ENCODE data around the gene ASS1. TPM values are rescaled to one million over a fixed set of nuclear protein-coding genes. Genes with fewer than 3 reads are reported as not detected.

The ASS1 gene
- total RNA-seq, 2 donors from 2014 or later, result 0.69 to 1.4 TPM

GRCh38 chr9:130462685-130463540 lies 18.2 kb downstream of the ASS1 start:
- Mint-ChIP-seq H3K4me1 (no peaks in the 10 kb centered on the region), H3K27ac (no peak overlapping the region), H3K36me3 (ENCODE audit: low read depth) (no peaks in the 10 kb centered on the region), H3K4me3 (no peak overlapping the region), H3K27me3 (peaks cover 23% of the 10 kb centered on the region), H3K9me3 (no peaks in the 10 kb centered on the region)
- ATAC-seq (replicated peaks), result no peak

GRCh38 chr9:130463763-130464745 lies 19.3 kb downstream of the ASS1 start:
- ATAC-seq (replicated peaks), result no peak
- Mint-ChIP-seq H3K4me1 (no peaks in the 10 kb centered on the region), H3K9me3 (no peaks in the 10 kb centered on the region), H3K27ac (no peak overlapping the region), H3K36me3 (ENCODE audit: low read depth) (no peaks in the 10 kb centered on the region), H3K27me3 (peaks cover 25% of the 10 kb centered on the region), H3K4me3 (no peak overlapping the region)

- no peaks in the 10 kb centered on the region for H3K4me1 Mint-ChIP-seq
- H3K27me3 Mint-ChIP-seq, result peaks cover 17% of the 10 kb centered on the region
- H3K27ac Mint-ChIP-seq, result no peak overlapping the region
- no peaks in the 10 kb centered on the region for H3K36me3 Mint-ChIP-seq (ENCODE audit: low read depth)
- no peaks in the 10 kb centered on the region for H3K9me3 Mint-ChIP-seq
- ATAC-seq (replicated peaks), result no peak
- no peak overlapping the region for H3K4me3 Mint-ChIP-seq
Observed at GRCh38 chr9:130465383-130466096, 20.8 kb downstream of the ASS1 start.

- Mint-ChIP-seq H3K9me3 (no peaks in the 10 kb centered on the region), H3K4me1 (no peaks in the 10 kb centered on the region), H3K4me3 (no peak overlapping the region), H3K27me3 (peaks cover 24% of the 10 kb centered on the region), H3K36me3 (ENCODE audit: low read depth) (no peaks in the 10 kb centered on the region), H3K27ac (no peak overlapping the region)
- ATAC-seq (replicated peaks), result no peak
Observed at GRCh38 chr9:130466537-130467217, 21.9 kb downstream of the ASS1 start.

- Mint-ChIP-seq H3K4me3 (no peak overlapping the region), H3K27ac (no peak overlapping the region), H3K27me3 (peaks cover 27% of the 10 kb centered on the region), H3K9me3 (no peaks in the 10 kb centered on the region), H3K36me3 (ENCODE audit: low read depth) (no peaks in the 10 kb centered on the region), H3K4me1 (no peaks in the 10 kb centered on the region)
- ATAC-seq (replicated peaks), result no peak
Observed at GRCh38 chr9:130467316-130467715, 22.6 kb downstream of the ASS1 start.

GRCh38 chr9:130468566-130468965 lies 23.8 kb downstream of the ASS1 start:
- Mint-ChIP-seq H3K9me3 (no peaks in the 10 kb centered on the region), H3K27me3 (peaks cover 27% of the 10 kb centered on the region), H3K4me3 (no peak overlapping the region), H3K27ac (no peak overlapping the region), H3K4me1 (no peaks in the 10 kb centered on the region), H3K36me3 (ENCODE audit: low read depth) (no peaks in the 10 kb centered on the region)
- ATAC-seq (replicated peaks), result no peak

DNA sequence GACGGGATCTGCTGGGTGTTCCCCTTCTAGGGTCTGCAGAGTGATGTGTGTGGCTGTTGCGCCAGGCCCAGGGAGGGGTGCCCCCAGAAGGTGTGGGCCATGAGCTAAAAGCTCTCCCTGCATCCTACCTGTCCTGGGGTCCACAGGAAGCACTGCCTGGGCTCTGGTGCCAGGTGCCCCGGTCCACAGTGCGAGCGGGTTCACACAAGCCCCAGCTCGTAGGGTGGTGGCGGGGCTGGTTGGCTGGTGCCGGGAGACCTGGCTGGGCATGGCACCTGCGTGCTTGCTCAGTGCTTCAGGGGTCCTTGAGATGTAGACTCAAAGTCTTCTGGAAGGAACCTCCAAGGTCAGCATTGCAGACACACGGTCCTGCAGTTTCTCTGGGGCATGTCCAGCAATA lies 25.5 kb downstream of the ASS1 start:
- no peaks in the 10 kb centered on the region for H3K36me3 Mint-ChIP-seq (ENCODE audit: low read depth)
- no peak overlapping the region for H3K27ac Mint-ChIP-seq
- no peaks in the 10 kb centered on the region for H3K4me1 Mint-ChIP-seq
- no peaks in the 10 kb centered on the region for H3K9me3 Mint-ChIP-seq
- no peak overlapping the region for H3K4me3 Mint-ChIP-seq
- no peak for ATAC-seq (replicated peaks)
- peaks cover 26% of the 10 kb centered on the region for H3K27me3 Mint-ChIP-seq

GRCh38 chr9:130470950-130471349 lies 26.2 kb downstream of the ASS1 start:
- no peak for ATAC-seq (replicated peaks)
- no peaks in the 10 kb centered on the region for H3K36me3 Mint-ChIP-seq (ENCODE audit: low read depth)
- no peak overlapping the region for H3K4me3 Mint-ChIP-seq
- H3K27ac Mint-ChIP-seq, result no peak overlapping the region
- H3K4me1 Mint-ChIP-seq, result no peaks in the 10 kb centered on the region
- no peaks in the 10 kb centered on the region for H3K9me3 Mint-ChIP-seq
- peaks cover 30% of the 10 kb centered on the region for H3K27me3 Mint-ChIP-seq

- peaks cover 30% of the 10 kb centered on the region for H3K27me3 Mint-ChIP-seq
- no peaks in the 10 kb centered on the region for H3K36me3 Mint-ChIP-seq (ENCODE audit: low read depth)
- no peaks in the 10 kb centered on the region for H3K4me1 Mint-ChIP-seq
- H3K4me3 Mint-ChIP-seq, result no peak overlapping the region
- no peak overlapping the region for H3K27ac Mint-ChIP-seq
- no peak for ATAC-seq (replicated peaks)
- no peaks in the 10 kb centered on the region for H3K9me3 Mint-ChIP-seq
Observed at GRCh38 chr9:130471411-130472183, 26.8 kb downstream of the ASS1 start.

- no peak for ATAC-seq (replicated peaks)
- H3K36me3 Mint-ChIP-seq (ENCODE audit: low read depth), result no peaks in the 10 kb centered on the region
- peaks cover 30% of the 10 kb centered on the region for H3K27me3 Mint-ChIP-seq
- H3K4me1 Mint-ChIP-seq, result no peaks in the 10 kb centered on the region
- H3K4me3 Mint-ChIP-seq, result no peak overlapping the region
- H3K27ac Mint-ChIP-seq, result no peak overlapping the region
- no peaks in the 10 kb centered on the region for H3K9me3 Mint-ChIP-seq
Observed at GRCh38 chr9:130472184-130472705, 27.5 kb downstream of the ASS1 start.

DNA sequence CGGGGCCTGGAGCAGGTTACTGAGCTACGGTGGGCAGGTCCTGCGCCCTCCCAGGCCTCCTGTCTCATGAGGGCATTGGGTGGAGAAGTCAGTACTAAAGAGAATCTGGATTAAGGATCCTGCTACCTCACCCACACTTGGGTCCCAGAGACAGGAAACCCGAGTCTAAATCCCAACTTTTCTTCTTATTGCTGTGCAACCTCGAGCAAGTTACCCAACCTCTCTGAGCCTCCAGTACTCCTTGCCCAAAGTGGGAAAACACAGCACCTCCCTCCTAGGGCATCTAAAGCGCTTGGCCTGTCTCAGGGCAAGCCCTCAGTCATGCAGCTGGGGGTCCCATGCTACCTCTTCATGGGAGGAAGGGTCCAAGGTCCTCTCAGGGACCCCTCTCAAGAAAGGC lies 28.2 kb downstream of the ASS1 start:
- Mint-ChIP-seq H3K4me1 (no peaks in the 10 kb centered on the region), H3K9me3 (no peaks in the 10 kb centered on the region), H3K27me3 (peaks cover 22% of the 10 kb centered on the region), H3K36me3 (ENCODE audit: low read depth) (no peaks in the 10 kb centered on the region), H3K4me3 (no peak overlapping the region), H3K27ac (no peak overlapping the region)
- no peak for ATAC-seq (replicated peaks)

- Mint-ChIP-seq H3K27me3 (peaks cover 22% of the 10 kb centered on the region), H3K9me3 (no peaks in the 10 kb centered on the region), H3K27ac (no peak overlapping the region), H3K36me3 (ENCODE audit: low read depth) (no peaks in the 10 kb centered on the region), H3K4me3 (no peak overlapping the region), H3K4me1 (no peaks in the 10 kb centered on the region)
- no peak for ATAC-seq (replicated peaks)
Observed at GRCh38 chr9:130473566-130473965, 28.8 kb downstream of the ASS1 start.

GRCh38 chr9:130474106-130474505 lies 29.3 kb downstream of the ASS1 start:
- Mint-ChIP-seq H3K4me1 (no peaks in the 10 kb centered on the region), H3K27me3 (peaks cover 19% of the 10 kb centered on the region), H3K27ac (no peak overlapping the region), H3K36me3 (ENCODE audit: low read depth) (no peaks in the 10 kb centered on the region), H3K9me3 (no peaks in the 10 kb centered on the region), H3K4me3 (no peak overlapping the region)
- no peak for ATAC-seq (replicated peaks)
